Measurements from ENCODE around the gene ARL13A.
"Not testable (repeated sequence)": the region's sequence is repeated elsewhere in the genome, so short reads cannot be mapped to it uniquely, and the experiment has no call there.

The ARL13A gene

DNA sequence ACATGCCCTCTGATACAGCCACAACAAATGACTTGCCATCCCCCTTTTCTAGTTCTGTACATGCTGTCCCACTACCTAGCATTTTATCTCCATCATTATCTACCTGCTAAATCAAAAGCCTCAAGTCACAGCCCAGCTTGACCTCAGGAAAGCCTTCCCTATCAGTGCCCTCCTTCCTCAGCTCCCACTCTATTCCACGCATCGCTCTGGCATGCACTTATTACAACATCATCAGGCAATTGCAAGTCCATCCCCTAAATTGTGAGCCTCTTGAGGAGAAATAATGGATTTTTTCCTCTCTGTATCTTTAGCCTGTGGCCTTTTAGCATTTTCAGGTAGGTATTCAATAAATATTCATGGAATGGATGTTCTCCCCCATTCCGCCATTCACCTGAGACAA is 5.7 kb downstream of the ARL13A start:
- Mint-ChIP-seq H3K4me3 (no peak overlapping the region), H3K9me3 (no peaks in the 10 kb centered on the region), H3K27ac (no peak overlapping the region), H3K27me3 (no peaks in the 10 kb centered on the region), H3K4me1 (no peaks in the 10 kb centered on the region)
- no peak for ATAC-seq
- DNase-seq, result no peak

DNA sequence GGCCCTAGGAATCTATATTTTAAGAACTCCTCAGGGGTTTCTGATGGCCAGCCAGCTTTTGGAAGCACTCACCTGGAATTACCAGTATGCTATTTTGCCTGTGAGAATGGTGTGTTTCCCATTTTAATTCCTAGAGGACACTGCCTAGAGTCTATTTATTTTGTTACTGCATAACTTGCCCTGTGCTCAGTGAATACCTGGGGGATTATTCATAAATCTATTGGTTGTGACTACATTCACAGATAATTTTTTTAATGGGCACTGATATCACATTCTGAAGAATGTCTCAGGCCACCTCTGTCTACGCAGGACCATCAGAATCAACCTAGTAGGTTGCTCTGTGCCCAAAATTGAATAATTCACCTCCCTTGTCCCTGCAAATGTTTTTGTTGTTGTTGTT is 6.7 kb downstream of the ARL13A start:
- Mint-ChIP-seq H3K4me1 (no peaks in the 10 kb centered on the region), H3K9me3 (no peaks in the 10 kb centered on the region), H3K27me3 (no peaks in the 10 kb centered on the region), H3K27ac (no peak overlapping the region), H3K4me3 (no peak overlapping the region)
- ATAC-seq (no peak), DNase-seq (no peak)

GRCh38 chrX:100979881-100980607 is 10.5 kb downstream of the ARL13A start:
- Mint-ChIP-seq H3K4me3 (no peak overlapping the region), H3K4me1 (no peaks in the 10 kb centered on the region), H3K27me3 (no peaks in the 10 kb centered on the region), H3K27ac (no peak overlapping the region), H3K9me3 (no peaks in the 10 kb centered on the region)
- ATAC-seq (peak; percentile 68), DNase-seq (no peak)

DNA sequence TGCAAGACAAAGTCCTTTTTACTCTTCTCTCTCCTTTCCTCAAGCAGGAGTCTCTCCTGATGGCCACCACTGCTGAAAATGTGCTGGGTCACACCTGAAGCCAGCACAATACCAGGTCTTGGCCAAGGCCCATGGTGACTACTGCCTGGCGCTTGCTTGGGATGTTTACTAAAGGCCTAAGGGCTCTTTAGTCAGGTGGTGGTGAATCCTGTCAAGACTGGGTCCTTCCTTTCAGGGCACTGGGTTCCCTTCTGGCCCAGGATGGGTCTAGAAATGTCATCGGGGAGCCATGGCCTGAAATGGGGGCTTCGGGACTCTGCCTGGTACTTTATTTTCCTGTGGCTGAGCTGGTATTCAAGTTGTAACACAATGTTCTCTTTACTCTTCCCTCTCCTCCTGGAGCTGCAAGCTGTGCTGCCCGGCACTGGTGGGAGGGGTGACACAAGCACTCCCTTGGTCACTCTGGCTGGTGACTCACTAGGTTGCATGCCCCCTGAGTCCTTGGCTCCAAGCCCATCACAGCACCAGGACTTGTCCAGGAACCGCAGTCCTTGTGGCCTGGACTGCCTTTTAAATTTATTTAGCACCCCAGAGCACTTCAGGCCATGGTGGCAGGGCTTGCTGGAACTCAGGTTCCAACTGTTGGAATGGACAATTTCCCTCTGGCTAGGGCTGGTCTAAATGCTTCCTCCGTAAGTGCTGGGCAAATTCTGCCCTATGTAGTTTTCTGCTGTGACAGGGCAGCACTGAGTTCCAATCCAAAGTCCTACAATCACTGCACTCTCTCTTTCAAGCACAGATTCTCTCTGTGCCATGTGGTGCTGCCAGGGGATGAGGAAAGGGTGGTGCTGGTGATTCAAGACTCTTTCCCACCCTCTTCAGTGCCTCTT is 11.3 kb downstream of the ARL13A start:
- DNase-seq (no peak), ATAC-seq (no peak)
- no peak overlapping the region for H3K4me3 Mint-ChIP-seq

GRCh38 chrX:100981498-100981845 is 12.0 kb downstream of the ARL13A start:
- H3K9me3 Mint-ChIP-seq, H3K4me1 Mint-ChIP-seq, ATAC-seq, H3K27ac Mint-ChIP-seq, DNase-seq, H3K4me3 Mint-ChIP-seq, H3K27me3 Mint-ChIP-seq: not testable (repeated sequence)

More for the DNA sequence above, 11.3 kb downstream of the ARL13A start:
- Mint-ChIP-seq H3K9me3 (no peaks in the 10 kb centered on the region), H3K27me3 (no peaks in the 10 kb centered on the region), H3K4me1 (no peaks in the 10 kb centered on the region), H3K27ac (no peak overlapping the region)

DNA sequence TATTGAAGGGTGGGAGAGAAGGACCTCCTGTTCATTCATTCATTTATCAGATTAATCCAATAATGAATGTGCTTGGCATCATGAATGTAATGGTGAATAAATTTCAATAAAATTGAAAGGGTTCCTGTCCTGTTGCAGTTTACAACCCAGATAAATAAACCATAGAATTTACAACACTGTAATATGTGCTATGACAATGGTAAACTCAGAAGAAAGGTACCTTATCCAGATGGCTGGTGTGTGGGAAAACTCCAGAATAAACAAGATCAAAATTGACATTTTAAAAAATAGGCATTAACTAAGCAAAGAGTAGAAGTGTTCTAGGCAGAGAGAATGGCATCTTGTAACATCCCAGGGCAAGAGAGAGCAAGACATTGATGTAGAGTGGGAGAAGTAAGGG is 15.3 kb downstream of the ARL13A start:
- DNase-seq, result no peak
- Mint-ChIP-seq H3K27ac (no peak overlapping the region), H3K4me3 (no peak overlapping the region), H3K4me1 (no peaks in the 10 kb centered on the region), H3K9me3 (no peaks in the 10 kb centered on the region), H3K27me3 (no peaks in the 10 kb centered on the region)
- ATAC-seq, result no peak

- Mint-ChIP-seq H3K27me3 (no peaks in the 10 kb centered on the region), H3K27ac (no peak overlapping the region), H3K9me3 (no peaks in the 10 kb centered on the region), H3K4me3 (no peak overlapping the region), H3K4me1 (peaks cover 12% of the 10 kb centered on the region)
- ATAC-seq (no peak), DNase-seq (no peak)
These were observed 20.6 kb downstream of the ARL13A start for GRCh38 chrX:100990139-100990538.

DNA sequence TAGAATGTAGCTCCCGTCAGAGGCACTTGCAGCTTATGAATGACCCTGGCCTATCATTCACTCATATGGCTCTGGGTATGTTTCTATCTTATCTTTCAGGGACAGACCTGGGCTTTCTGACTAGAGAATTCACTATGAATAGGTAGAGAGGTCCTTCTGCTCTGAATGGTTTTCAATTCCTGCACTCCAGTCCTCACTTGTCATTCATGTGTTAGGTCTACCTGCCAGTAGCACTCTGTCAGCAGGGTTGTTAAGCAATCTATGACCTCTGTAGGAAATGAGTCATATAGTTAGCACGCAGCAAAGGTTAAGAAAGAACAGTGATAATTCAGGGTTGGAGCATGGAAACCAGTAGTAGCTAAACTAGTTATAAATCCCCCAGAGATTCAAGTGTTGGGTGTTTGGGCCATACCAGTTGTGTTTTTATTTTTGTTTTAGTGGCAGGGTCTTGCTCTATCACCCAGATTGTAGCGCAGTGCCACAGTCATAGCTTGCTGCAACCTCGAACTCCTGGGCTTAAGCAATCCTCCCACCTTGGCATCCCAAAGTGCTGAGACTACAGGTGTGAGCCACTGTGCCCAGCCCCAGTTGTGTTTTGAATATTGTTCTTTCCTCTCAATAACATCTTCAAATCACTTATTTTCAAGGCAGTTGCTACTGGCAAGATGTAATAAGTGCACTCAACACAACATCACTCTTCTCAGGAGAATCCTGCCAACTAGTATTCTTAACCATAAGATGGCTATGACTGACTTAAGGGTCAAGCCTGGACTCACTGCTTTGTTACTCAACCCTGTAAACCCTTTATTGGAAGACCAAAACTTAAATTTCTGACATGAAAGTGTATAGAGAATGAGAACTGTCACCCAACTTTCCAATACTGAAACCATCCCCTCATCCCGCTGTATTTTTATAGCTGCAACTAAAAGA is 25.1 kb downstream of the ARL13A start:
- H3K4me1 Mint-ChIP-seq, result peaks cover 16% of the 10 kb centered on the region
- peak; percentile 96 for ATAC-seq
- H3K27ac Mint-ChIP-seq, result no peak overlapping the region
- peak overlapping the region in 1 of 2 donors; percentile 32 for H3K4me3 Mint-ChIP-seq
- no peaks in the 10 kb centered on the region for H3K9me3 Mint-ChIP-seq
- no peaks in the 10 kb centered on the region for H3K27me3 Mint-ChIP-seq
- peak in 1 of 2 donors; percentile 9 for DNase-seq

GRCh38 chrX:100995469-100995868 is 26.0 kb downstream of the ARL13A start:
- H3K4me1 Mint-ChIP-seq, result peaks cover 16% of the 10 kb centered on the region
- H3K4me3 Mint-ChIP-seq, result no peak overlapping the region
- H3K27me3 Mint-ChIP-seq, result no peaks in the 10 kb centered on the region
- H3K27ac Mint-ChIP-seq, result no peak overlapping the region
- DNase-seq (no peak), ATAC-seq (no peak)
- no peaks in the 10 kb centered on the region for H3K9me3 Mint-ChIP-seq

GRCh38 chrX:100999451-100999850 is 29.9 kb downstream of the ARL13A start:
- ATAC-seq (no peak), DNase-seq (no peak)
- Mint-ChIP-seq H3K9me3 (no peaks in the 10 kb centered on the region), H3K4me3 (no peak overlapping the region), H3K27ac (peak overlapping the region in 1 of 2 donors; percentile 40), H3K4me1 (peaks cover 12% of the 10 kb centered on the region), H3K27me3 (no peaks in the 10 kb centered on the region)

DNA sequence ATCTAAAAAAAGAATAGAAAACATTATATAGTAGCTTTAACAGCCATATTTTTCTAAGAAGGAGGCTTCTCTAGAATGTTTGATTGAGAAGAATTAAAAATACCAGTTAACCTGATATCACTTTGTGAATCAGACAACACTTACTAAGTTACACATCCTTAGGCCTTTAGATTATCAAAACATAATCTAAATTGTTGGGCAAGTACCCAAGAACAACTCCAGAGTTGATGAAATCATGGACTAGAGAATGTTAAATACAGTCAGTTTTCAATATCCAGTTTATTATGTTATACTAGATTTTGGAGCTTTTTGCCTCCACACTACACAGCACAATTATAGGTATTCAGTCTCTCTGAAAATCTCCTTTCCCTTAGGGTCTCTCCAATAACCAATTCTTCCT is 39.6 kb downstream of the ARL13A start:
- Mint-ChIP-seq H3K4me3 (no peak overlapping the region), H3K27ac (no peak overlapping the region), H3K9me3 (no peaks in the 10 kb centered on the region), H3K27me3 (no peaks in the 10 kb centered on the region), H3K4me1 (no peaks in the 10 kb centered on the region)
- no peak for ATAC-seq
- no peak for DNase-seq

DNA sequence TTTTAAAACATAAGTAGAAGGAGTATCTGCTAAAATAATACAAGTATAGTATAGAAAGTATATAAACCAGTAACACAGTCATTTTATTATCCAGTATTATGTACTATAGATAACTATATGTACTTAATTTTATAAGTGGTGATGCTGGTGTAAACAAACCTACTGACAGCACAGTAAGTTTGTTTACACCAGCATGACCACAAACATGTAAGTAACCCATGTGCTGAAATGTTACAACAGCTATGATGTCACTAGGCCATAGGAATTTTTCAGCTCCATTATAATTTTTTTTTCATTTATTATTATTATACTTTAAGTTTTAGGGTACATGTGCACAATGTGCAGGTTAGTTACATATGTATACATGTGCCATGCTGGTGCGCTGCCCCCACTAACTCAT is 42.5 kb downstream of the ARL13A start:
- ATAC-seq, H3K9me3 Mint-ChIP-seq, H3K4me3 Mint-ChIP-seq, DNase-seq, H3K4me1 Mint-ChIP-seq, H3K27ac Mint-ChIP-seq, H3K27me3 Mint-ChIP-seq: not testable (repeated sequence)

- Mint-ChIP-seq H3K27me3 (no peaks in the 10 kb centered on the region), H3K4me3 (no peak overlapping the region), H3K4me1 (no peaks in the 10 kb centered on the region), H3K9me3 (no peaks in the 10 kb centered on the region), H3K27ac (no peak overlapping the region)
- DNase-seq (no peak), ATAC-seq (no peak)
These were observed 52.5 kb downstream of the ARL13A start for GRCh38 chrX:101022020-101022419.

GRCh38 chrX:101025126-101025525 is 55.6 kb downstream of the ARL13A start:
- no peaks in the 10 kb centered on the region for H3K27me3 Mint-ChIP-seq
- DNase-seq (no peak), ATAC-seq (no peak)

DNA sequence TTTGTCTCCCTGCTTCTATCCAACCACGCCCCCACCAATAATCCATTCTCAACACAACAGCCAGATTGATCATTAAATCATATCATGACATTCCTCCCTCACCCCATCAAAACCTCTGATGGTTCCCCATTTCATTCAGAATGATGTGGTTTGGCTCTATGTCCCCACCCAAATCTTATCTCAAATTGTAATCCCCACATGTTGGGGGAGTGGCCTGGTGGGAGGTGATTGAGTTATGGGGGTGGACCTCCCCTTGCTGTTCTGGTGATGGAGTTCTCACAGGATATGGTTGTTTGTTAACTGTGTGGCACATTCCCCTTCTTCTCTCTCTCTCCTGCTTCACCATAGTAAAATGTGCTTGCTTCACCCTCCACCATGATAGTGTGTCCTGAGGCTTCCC is 59.1 kb downstream of the ARL13A start:
- Mint-ChIP-seq H3K4me3 (no peak overlapping the region), H3K4me1 (no peaks in the 10 kb centered on the region), H3K27ac (no peak overlapping the region), H3K27me3 (no peaks in the 10 kb centered on the region), H3K9me3 (no peaks in the 10 kb centered on the region)
- DNase-seq (no peak), ATAC-seq (no peak)

More at GRCh38 chrX:101025126-101025525, 55.6 kb downstream of the ARL13A start:
- Mint-ChIP-seq H3K9me3 (no peaks in the 10 kb centered on the region), H3K27ac (peak overlapping the region in 1 of 2 donors; percentile 61), H3K4me1 (no peaks in the 10 kb centered on the region), H3K4me3 (no peak overlapping the region)

All from stimulated activated naive CD8-positive, alpha-beta T cell treated with anti-CD3 and anti-CD28 coated beads, Interleukin-15, amount 100 ng/mL, for 72 hours (primary cell).